HUES6 (cell line): Measurements from ENCODE around the gene ABCG1.

Source experiments
- H3K27ac ChIP-seq: 2 replicates; pipeline ENCODE4 v1.7.0; 2013; ENCODE audit warnings: low read depth, mild to moderate bottlenecking, low read length, inconsistent platforms
- H3K27me3 ChIP-seq: 2 replicates; pipeline ENCODE4 v1.6.1; 2013; ENCODE audit warnings: low read length; ENCODE audit not compliant: control insufficient read depth, insufficient read depth
- H3K36me3 ChIP-seq: 2 replicates; pipeline ENCODE4 v1.6.1; 2013; ENCODE audit warnings: low read length; ENCODE audit not compliant: control insufficient read depth, insufficient read depth
- H3K4me1 ChIP-seq: 2 replicates; pipeline ENCODE4 v1.6.1; 2013; ENCODE audit warnings: low read length; ENCODE audit not compliant: control insufficient read depth, insufficient read depth
- H3K4me3 ChIP-seq: 2 replicates; pipeline ENCODE4 v1.5.1; 2013; ENCODE audit warnings: low read depth, low read length
- H3K9ac ChIP-seq: one replicate; pipeline ENCODE4 v1.6.1; 2013; ENCODE audit warnings: mild to moderate bottlenecking, low read length
- H3K9me3 ChIP-seq: 2 replicates; pipeline ENCODE4 v1.6.1; 2013; ENCODE audit warnings: low read depth, low read length; ENCODE audit not compliant: control insufficient read depth, insufficient read depth

Gene ABCG1

DNA sequence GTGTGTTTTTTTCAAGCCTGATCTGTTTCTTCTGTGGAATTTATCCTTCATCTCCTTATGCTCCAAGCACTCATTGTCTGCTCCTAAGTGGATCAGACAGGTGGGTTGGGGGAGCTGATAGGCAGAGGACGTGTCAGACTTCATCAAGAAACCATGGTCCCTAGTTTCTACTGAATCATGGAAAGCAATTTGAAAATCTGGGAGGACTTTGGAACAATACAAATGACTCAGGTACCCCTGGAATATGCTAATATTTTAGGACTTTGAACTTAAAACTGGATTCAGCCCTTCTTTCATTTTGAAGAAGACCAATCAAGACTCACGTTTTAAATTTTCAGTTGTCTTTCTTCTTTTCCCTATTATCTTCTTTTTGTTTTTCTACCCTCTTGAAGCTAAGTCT, 7.7 kb downstream of the ABCG1 start:
- H3K27me3 ChIP-seq: peaks cover 74% of the 10 kb centered on the region
- H3K36me3 ChIP-seq: no peaks in the 10 kb centered on the region
- no peak overlapping the region for H3K4me3 ChIP-seq
- no peak overlapping the region for H3K27ac ChIP-seq
- H3K4me1 ChIP-seq: peaks cover 6% of the 10 kb centered on the region; the same call in 1 of the 2 replicates
- no peaks in the 10 kb centered on the region for H3K9me3 ChIP-seq
- no peak overlapping the region for H3K9ac ChIP-seq

- Histone ChIP-seq H3K27ac (no peak overlapping the region), H3K27me3 (peaks cover 66% of the 10 kb centered on the region), H3K36me3 (no peaks in the 10 kb centered on the region), H3K4me1 (peaks cover 7% of the 10 kb centered on the region; the same call in 1 of the 2 replicates), H3K9ac (no peak overlapping the region), H3K4me3 (no peak overlapping the region), H3K9me3 (no peaks in the 10 kb centered on the region)
These were observed 9.2 kb downstream of the ABCG1 start for GRCh38 chr21:42227909-42228708.

- no peak overlapping the region for H3K27ac ChIP-seq
- no peaks in the 10 kb centered on the region for H3K36me3 ChIP-seq
- peaks cover 66% of the 10 kb centered on the region for H3K27me3 ChIP-seq
- H3K9ac ChIP-seq: no peak overlapping the region
- H3K9me3 ChIP-seq: no peaks in the 10 kb centered on the region
- H3K4me1 ChIP-seq: peaks cover 13% of the 10 kb centered on the region; the same call in 1 of the 2 replicates
- no peak overlapping the region for H3K4me3 ChIP-seq
These were observed 9.8 kb downstream of the ABCG1 start for GRCh38 chr21:42228709-42229220.

GRCh38 chr21:42229676-42230075, 10.7 kb downstream of the ABCG1 start:
- H3K36me3 ChIP-seq: no peaks in the 10 kb centered on the region
- no peak overlapping the region for H3K27ac ChIP-seq
- no peak overlapping the region for H3K4me3 ChIP-seq
- peaks cover 65% of the 10 kb centered on the region for H3K27me3 ChIP-seq
- H3K9ac ChIP-seq: no peak overlapping the region
- H3K9me3 ChIP-seq: no peaks in the 10 kb centered on the region
- peaks cover 20% of the 10 kb centered on the region; the same call in 1 of the 2 replicates for H3K4me1 ChIP-seq

- Histone ChIP-seq H3K36me3 (no peaks in the 10 kb centered on the region), H3K9ac (no peak overlapping the region), H3K27ac (no peak overlapping the region), H3K4me3 (no peak overlapping the region), H3K9me3 (no peaks in the 10 kb centered on the region), H3K4me1 (peaks cover 23% of the 10 kb centered on the region), H3K27me3 (peaks cover 65% of the 10 kb centered on the region)
These were observed 11.2 kb downstream of the ABCG1 start for GRCh38 chr21:42230178-42230577.

DNA sequence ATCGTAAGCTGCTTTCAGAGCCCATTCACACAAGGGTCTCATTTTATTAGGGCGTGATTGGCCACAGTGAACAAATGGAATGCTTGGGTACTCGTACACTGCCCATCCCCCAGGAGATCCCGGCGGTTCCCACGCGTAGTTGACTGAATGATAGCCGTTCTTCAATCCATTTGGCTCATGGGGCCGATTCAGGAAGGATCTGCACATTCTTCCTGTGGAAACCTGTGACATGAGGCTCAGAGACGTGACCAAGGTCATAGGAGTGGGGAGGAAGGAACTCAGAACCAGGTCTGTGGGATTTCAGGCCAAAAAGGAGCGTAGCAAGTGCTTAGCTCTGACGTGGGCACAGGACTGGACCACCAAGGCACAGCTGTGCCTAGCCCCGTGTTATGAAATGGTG, 11.7 kb downstream of the ABCG1 start:
- peaks cover 65% of the 10 kb centered on the region for H3K27me3 ChIP-seq
- no peaks in the 10 kb centered on the region for H3K36me3 ChIP-seq
- H3K27ac ChIP-seq: no peak overlapping the region
- no peaks in the 10 kb centered on the region for H3K9me3 ChIP-seq
- peaks cover 28% of the 10 kb centered on the region for H3K4me1 ChIP-seq
- no peak overlapping the region for H3K9ac ChIP-seq
- no peak overlapping the region for H3K4me3 ChIP-seq

- peaks cover 67% of the 10 kb centered on the region for H3K27me3 ChIP-seq
- H3K9ac ChIP-seq: no peak overlapping the region
- no peak overlapping the region for H3K27ac ChIP-seq
- no peaks in the 10 kb centered on the region for H3K9me3 ChIP-seq
- H3K36me3 ChIP-seq: no peaks in the 10 kb centered on the region
- H3K4me3 ChIP-seq: no peak overlapping the region
- peaks cover 37% of the 10 kb centered on the region for H3K4me1 ChIP-seq
These were observed 12.8 kb downstream of the ABCG1 start for GRCh38 chr21:42231756-42232155.

- Histone ChIP-seq H3K9me3 (no peaks in the 10 kb centered on the region), H3K27me3 (peaks cover 71% of the 10 kb centered on the region), H3K27ac (no peak overlapping the region), H3K9ac (no peak overlapping the region), H3K36me3 (no peaks in the 10 kb centered on the region), H3K4me3 (no peak overlapping the region), H3K4me1 (peaks cover 37% of the 10 kb centered on the region)
These were observed 13.4 kb downstream of the ABCG1 start for GRCh38 chr21:42232176-42232825.

GRCh38 chr21:42233067-42233961, 14.4 kb downstream of the ABCG1 start:
- Histone ChIP-seq H3K9me3 (no peaks in the 10 kb centered on the region), H3K27ac (no peak overlapping the region), H3K4me3 (no peak overlapping the region), H3K27me3 (peaks cover 71% of the 10 kb centered on the region), H3K9ac (no peak overlapping the region), H3K36me3 (no peaks in the 10 kb centered on the region), H3K4me1 (peaks cover 32% of the 10 kb centered on the region)

GRCh38 chr21:42234041-42234440, 15.1 kb downstream of the ABCG1 start:
- H3K4me3 ChIP-seq: peak overlapping the region; percentile 60
- H3K27ac ChIP-seq: no peak overlapping the region
- H3K4me1 ChIP-seq: peaks cover 30% of the 10 kb centered on the region
- peaks cover 64% of the 10 kb centered on the region for H3K27me3 ChIP-seq
- no peaks in the 10 kb centered on the region for H3K36me3 ChIP-seq
- H3K9me3 ChIP-seq: no peaks in the 10 kb centered on the region
- H3K9ac ChIP-seq: peak overlapping the region; percentile 17
